GM18951 (cell line): Measurements from ENCODE around the gene DNAJC9.

ENCODE experiments used
- POLR2A ChIP-seq: IDR thresholded peaks from 4 replicates; pipeline ENCODE4 v1.6.1; 2011; ENCODE audit warnings: mild to moderate bottlenecking; ENCODE audit not compliant: insufficient read length, insufficient read depth; ENCODE audit errors: extremely low read depth
- in situ Hi-C: fragments of 300-500 bp; cut with MboI; formaldehyde crosslinking; loops from one replicate; pipeline ENCODE4 v1.12.0; 2022; ENCODE audit warnings: low sequenced_read_pairs, mixed read lengths, inconsistent platforms; ENCODE audit not compliant: unreplicated experiment

The DNAJC9 gene

DNA sequence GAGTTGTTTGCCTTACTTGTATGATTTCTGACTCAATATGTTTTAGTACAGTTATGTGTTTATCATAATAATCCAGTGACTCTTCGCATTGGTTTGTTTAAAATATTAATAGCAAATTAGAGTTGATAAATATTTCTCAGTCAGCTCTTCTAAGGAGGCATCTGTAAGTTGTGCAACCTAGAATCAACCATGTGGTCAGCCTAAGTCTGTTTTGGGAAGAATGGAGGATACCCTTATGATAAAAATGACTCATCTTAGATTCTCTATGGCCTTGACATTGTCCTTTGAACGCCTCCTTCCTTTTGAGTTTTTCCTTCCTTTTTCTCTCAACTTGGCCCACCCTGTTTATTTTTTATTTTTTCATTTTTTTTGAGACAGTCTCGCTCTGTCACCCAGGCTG, 18.8 kb downstream of the DNAJC9 start:
- in situ Hi-C loops = no loop called here
- no peak for TF ChIP-seq POLR2A

DNA sequence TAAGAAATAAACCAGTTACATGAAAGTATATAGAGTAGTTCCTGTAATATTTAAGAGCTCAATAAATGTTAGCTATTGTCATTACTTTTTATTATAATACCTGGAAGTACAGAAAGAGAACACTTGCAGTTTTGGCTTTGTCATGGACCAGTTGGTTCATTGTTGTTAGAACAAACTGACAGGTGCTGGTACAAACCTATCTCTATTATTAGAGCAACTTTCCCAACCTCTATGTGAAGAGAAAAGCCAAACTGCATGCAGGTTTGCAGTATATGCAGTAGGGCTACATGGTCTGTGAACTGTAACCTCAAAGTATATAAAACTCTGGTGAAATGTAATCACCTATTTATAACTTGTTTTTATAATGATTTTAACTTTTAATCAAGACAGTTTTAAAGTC, 20.4 kb downstream of the DNAJC9 start:
- no peak for TF ChIP-seq POLR2A
- in situ Hi-C loops = no loop called here

DNA sequence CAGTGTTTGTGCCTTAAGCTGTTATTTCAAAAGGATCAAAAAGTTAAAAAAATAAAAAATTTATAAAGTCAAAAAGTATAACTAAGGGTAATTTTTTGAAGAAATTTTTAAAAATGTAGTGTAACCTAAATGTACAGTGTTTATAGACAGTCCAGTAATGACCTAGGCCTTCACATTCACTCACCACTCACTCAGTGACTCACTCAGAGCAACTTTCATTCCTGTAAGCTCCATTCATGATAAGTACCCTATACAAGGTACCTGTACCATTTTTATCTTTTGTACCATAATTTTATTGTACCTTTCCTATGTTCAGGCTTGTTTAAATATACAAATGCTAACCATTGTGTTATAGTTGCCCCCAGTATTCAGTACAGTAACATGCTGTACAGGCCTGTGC, 21.5 kb downstream of the DNAJC9 start:
- TF ChIP-seq POLR2A = no peak
- in situ Hi-C loops = no loop called here

DNA sequence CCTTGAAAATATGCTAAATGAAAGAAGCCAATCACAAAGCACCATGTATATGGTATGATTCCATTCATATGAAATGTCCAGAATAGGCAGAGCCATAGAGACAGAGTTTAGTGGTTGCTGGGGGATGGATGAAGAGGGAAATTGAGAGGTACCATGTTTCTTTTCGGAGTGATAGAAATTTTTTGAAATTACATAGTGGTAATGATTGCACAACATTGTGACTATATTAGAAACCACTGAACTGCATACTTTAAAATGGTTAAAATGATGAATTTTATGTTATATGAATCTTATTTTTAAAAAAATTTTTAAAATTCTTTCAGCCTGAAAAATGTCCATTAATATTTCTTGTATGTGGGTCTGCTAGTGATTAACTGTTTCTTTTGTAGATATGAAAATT, 26.1 kb downstream of the DNAJC9 start:
- in situ Hi-C loops = no loop called here
- no peak for TF ChIP-seq POLR2A

DNA sequence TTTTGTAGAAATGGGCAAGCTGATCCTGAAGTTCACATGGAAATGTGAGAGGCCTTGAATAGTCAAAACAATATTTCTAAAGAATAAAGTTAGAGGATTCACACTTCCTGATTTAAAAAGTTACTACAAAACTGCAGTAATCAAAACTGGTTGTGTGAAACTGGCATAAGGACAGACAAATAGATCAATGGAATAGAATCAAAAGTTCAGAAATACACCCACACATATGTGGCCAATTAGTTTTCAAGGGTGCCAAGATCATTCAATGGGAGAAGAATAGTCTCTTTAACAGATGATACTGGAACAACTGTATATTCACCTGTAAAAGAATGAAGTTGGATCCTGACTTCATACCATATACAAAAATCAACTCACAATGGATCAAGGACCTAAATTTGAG, 27.7 kb downstream of the DNAJC9 start:
- in situ Hi-C loops = no loop called here
- no peak for TF ChIP-seq POLR2A

DNA sequence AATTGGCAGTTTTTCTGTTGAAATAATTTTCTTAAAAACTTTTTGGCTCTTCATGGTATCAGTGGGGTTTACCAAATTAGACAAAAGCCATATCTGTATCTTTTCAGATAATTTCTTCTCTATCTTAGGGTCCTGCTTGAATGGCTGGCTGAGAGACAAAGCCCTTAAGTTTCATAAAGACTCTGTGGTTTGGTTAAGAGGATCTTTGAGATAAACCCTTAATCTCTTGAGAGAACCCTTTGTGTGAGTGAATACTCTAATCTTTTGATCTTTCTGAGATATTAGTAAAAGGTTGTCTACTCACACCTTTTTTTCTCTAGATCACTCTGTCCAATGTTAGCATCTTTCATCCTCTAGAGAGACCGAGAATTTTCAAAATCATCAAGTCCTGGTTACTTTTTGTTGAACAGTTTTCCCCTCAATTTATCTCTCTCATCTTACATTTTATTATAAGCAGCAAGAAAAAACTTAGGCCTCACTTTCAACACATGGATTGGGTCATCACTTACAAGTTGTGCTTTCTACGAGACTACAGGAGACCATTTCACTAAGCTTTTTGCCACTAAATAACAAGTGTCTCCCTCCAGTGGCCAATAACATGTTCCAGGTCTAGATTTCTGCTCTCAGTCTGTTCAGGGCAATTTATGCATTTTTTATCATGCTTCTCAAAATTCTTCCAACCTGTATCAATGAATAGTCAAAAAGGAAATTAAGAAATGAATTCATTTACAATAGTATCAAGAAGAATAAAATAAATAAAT, 28.4 kb downstream of the DNAJC9 start:
- in situ Hi-C loops = no loop called here
- TF ChIP-seq POLR2A = no peak

DNA sequence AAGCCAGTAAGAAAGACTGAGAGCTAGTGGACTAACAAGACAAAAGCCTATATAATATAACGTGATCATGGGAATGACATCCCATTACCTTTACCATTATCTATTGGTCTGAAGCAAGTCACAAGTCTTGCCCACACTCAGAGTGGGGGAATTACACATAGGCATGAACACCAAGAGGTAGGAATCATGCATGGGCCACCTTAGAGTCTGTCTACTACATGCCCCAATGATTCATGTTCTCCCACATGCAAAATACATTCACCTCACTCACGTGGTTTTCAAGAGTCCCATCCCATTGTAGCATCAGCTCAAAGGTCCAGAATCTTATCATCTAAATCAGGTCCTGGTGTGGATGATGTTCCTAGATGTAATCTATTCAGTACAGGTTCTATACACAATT, 29.4 kb downstream of the DNAJC9 start:
- TF ChIP-seq POLR2A = no peak
- in situ Hi-C loops = no loop called here

DNA sequence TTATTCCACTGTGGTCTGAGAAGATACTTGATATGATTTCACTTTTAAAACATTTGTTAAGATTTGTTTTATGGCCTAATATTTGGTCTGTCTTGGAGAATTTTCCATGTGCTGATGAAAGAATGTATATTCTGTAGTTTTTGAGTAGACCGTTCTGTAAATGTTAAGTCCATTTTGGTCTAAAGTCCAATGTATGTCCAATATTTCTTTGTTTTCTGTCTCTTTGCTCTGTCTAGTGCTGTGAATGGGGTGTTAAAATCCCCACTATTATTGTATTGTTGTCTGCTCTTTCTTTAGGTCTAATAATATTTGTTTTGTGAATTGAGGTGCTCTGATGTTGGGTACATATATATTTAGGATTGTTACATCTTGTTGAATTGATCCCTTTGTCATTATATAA, 31.3 kb downstream of the DNAJC9 start:
- TF ChIP-seq POLR2A = no peak
- in situ Hi-C loops = no loop called here

DNA sequence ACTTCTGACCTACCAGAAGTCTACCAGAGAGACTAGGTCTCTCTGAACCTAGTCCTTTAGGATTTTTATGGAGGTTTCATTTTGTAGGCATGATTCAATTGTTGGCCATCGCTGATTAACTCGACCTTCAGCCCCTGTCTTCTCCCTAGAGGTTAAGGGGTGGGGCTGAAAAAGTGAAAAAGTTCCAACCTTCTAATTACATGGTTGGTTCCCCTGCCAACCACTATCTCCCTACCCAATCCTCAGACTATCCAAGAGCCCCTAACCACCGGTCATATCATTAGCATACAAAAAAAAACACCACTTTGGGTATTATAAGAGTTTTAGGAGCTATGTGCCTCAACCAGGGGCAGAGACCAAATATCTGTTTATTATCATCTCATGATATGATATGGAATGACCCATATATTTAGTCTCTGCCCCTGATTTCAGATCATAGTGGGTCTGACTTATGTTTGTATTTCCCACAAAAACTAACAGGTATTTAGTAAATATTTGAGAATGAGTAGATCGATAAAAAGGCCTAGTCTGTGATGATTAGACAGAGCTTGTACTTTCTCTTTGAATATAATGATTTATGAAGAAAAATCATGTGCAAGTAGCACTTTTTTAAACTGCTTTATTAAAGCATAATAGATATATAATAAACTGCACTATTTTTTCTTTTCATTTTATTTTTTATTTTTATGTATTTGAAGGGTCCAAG, 35.8 kb downstream of the DNAJC9 start:
- TF ChIP-seq POLR2A = no peak
- in situ Hi-C loops = no loop called here

DNA sequence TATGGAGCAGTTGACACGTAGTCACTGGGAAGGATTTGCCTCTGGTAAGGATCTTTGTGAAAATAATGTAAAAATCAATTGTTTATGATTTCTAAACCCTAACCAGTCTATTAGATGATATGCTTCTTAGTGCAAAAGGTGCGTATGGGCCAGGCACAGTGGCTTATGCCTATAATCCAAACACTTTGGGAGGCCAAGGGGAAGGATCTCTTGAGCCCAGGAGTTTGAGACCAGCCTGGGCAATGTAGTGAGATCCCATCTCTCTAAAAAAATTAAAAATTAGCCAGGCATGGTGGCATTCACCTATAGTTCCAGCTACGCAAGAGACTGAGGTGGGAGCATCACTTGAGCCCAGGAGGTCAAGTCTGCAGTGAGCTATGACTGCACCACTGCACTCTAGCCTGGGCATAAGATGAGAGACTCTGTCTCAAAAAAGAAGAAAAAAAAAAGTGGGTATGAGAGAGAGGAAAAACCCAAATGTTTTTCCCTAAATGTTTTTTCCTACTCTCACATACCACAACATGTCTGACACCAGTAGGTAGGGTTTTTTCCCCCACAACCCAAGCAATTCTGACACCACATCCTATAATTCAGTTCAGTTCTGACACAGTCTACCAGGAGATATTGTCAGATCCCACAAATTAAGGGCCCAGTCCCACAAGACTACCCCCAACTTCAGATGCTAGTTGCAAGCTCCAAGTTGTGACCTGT, 36.5 kb downstream of the DNAJC9 start:
- no peak for TF ChIP-seq POLR2A

DNA sequence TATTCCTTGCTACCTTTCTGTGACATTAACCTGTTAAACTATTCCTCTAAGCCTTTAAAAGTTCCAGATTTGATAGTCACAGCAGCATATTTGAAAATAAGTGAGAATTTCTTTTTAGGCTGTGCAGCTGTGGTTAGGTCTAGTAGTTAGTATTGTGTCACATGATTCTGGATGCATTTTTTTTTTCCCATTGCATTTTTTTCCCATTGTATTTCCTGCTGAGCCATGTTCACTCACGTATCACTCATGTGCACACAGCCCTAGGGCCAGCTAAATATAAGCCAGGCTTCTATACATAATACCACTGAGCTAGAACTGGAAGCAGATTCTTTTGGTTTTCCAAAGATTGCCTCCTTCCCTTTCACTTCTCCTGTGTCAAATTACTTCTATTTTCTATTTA, 37.4 kb downstream of the DNAJC9 start:
- in situ Hi-C loops = no loop called here
- TF ChIP-seq POLR2A = no peak

More for the DNA sequence above, 36.5 kb downstream of the DNAJC9 start:
- in situ Hi-C loops = no loop called here

DNA sequence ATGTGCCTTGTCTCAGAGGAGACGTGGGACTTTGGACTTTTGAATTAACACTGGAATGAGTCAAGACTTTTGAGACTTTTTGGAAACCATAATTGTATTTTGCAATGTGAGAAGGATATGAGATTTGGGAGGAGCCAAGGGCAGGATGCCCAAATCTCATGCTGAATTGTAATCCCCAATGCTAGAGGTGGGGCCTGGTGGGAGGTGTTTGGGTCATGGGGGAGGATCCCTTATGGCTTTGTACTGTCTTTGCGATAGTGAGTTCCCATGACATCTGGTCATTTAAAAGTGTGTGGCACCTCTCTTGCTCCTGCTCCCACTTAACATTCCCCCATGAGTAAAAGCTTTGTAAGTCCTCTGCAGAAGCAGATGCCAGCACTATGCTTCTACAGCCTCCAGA, 39.2 kb downstream of the DNAJC9 start:
- in situ Hi-C loops = no loop called here
- no peak for TF ChIP-seq POLR2A

DNA sequence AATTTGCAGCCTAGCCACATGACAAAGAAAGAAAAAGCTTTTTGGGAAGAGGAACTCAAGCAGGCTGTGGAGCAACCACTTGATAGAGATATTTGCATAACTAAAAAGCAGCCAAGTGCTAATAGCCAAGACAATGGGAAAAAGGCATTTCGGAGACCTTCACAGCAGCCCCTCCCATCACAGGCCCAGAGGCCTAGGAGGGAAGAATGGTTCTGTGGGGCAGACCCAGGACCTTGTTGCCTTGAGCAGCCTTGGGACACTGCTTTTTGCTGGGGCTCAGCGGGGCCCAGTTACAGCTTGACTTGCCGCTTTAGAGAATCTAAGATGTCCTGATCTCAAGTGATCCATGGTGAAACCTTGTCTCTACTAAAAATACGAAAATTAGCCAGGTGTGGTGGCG, 40.7 kb downstream of the DNAJC9 start:
- in situ Hi-C loops = no loop called here
- no peak for TF ChIP-seq POLR2A

DNA sequence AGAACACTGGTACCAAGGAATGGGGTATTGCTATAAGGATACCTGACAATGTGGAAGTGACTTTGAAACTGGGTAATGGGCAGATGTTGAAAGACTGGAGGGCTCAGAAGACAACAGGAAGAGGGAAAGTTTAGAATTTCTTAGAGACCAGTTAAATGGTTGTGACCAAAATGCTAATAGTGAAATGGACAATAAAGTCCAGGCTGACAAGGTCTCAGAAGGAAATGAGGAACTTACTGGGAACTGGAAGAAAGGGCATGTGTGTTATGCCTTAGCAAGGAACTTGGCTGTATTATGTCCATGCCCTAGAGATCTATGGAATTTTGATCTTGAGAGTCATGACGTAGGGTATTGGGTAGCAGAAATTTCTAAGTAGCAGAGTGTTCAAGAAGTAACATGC, 41.2 kb downstream of the DNAJC9 start:
- no peak for TF ChIP-seq POLR2A
- in situ Hi-C loops = no loop called here
